Stimulated activated CD8-positive, alpha-beta memory T cell treated with anti-CD3 and anti-CD28 coated beads, Interleukin-4, amount 100 ng/mL, for 4 hours (primary cell): ENCODE data around the gene SCN1B.
A peak's percentile ranks its signal among the peaks of the same experiment; 100 is the strongest.
"Not testable (repeated sequence)": the region's sequence is repeated elsewhere in the genome, so short reads cannot be mapped to it uniquely, and the experiment has no call there.

Experiments used
- DNase-seq, 2 donors: peaks; one replicate each; pipeline ENCODE4 v3.0.0-alpha.2; 2020; ENCODE audit warnings: low read depth in 2 of 2, low spot score in 1 of 2

Gene SCN1B

GRCh38 chr19:35030257-35031071, at the start of gene SCN1B:
TSS of gene SCN1B (plus strand) at chr19:35030470. CDS start at chr19:35030821, 351 bp downstream.
- peak; percentile 30 to 37 for DNase-seq

DNA sequence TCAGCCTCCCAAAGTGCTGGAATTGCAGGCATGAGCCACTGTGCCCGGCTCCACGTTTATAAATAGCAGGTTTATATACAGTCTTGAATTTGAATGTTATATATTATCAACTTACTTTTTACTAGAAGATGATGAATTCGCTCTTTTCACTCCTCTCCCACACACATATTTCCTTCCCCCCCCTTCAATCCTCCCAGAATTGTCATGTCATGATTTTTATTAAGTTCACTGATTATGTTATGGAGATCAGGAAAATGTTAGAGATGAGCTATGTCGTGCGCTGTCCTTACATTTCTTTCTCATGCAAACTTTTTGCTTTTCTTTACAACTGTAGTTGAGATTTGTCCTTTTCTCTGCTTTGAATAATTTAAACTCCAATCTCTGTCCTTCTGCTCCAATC, 48.0 kb upstream of the SCN1B start:
- no peak for DNase-seq

- DNase-seq = no peak
Measured at GRCh38 chr19:34983786-34984185, 46.5 kb upstream of the SCN1B start.

- DNase-seq = no peak
Measured at GRCh38 chr19:34984287-34984686, 46.0 kb upstream of the SCN1B start.

- no peak for DNase-seq
Measured at GRCh38 chr19:34985249-34986022, 44.8 kb upstream of the SCN1B start.

- no peak for DNase-seq
Measured at GRCh38 chr19:34988119-34988518, 42.2 kb upstream of the SCN1B start.

- no peak for DNase-seq
Measured at GRCh38 chr19:34989298-34989697, 41.0 kb upstream of the SCN1B start.

GRCh38 chr19:34990578-34991192, 39.6 kb upstream of the SCN1B start:
- DNase-seq = no peak

GRCh38 chr19:34991542-34992333, 38.5 kb upstream of the SCN1B start:
- no peak for DNase-seq

DNA sequence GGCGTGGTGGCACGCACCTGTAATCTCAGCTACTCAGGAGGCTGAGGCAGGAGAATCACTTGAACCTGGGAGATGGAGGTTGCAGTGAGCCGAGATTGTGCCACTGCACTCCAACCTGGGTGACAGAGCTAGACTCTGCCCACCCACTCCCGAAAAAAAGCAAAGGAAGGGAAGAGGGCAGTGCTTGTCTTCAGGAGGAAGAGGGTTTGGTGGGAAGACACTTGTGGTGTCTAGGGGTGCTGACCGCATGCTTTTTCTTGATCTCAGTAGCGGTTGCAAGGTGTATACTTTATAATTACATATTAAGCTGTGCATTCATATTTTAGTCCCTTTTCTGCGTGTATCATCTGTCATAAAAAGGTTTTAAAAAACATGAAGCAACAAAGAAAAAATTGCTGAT, 37.7 kb upstream of the SCN1B start:
- not testable (repeated sequence) for DNase-seq

- DNase-seq = no peak
Measured at GRCh38 chr19:34994286-34994642, 36.0 kb upstream of the SCN1B start.

- no peak for DNase-seq
Measured at GRCh38 chr19:34994643-34995541, 35.4 kb upstream of the SCN1B start.

DNA sequence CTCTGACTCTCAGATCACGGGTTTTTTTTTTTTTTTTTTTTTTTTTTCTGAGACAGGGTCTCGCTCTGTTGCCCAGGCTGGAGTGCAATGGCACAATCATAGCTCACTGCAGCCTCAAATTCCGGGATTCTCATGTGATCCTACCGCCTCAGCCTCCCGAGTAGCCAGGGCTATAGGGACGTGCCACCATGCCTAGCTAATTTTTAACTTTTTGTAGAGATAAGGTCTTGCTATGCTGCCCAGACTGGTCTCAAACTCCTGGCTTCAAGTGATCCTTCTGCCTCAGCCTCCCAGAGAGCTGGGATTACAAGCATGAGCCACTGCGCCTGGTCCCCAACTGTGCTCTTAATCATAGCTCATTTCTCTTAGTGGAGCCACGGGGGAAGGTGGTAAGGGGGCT, 34.7 kb upstream of the SCN1B start:
- DNase-seq = no peak

- no peak for DNase-seq
Measured at GRCh38 chr19:34997071-34997617, 33.1 kb upstream of the SCN1B start.

- not testable (repeated sequence) for DNase-seq
Measured at GRCh38 chr19:34998224-34998623, 32.0 kb upstream of the SCN1B start.

- DNase-seq = no peak
Measured at GRCh38 chr19:34998777-34999497, 31.3 kb upstream of the SCN1B start.

DNA sequence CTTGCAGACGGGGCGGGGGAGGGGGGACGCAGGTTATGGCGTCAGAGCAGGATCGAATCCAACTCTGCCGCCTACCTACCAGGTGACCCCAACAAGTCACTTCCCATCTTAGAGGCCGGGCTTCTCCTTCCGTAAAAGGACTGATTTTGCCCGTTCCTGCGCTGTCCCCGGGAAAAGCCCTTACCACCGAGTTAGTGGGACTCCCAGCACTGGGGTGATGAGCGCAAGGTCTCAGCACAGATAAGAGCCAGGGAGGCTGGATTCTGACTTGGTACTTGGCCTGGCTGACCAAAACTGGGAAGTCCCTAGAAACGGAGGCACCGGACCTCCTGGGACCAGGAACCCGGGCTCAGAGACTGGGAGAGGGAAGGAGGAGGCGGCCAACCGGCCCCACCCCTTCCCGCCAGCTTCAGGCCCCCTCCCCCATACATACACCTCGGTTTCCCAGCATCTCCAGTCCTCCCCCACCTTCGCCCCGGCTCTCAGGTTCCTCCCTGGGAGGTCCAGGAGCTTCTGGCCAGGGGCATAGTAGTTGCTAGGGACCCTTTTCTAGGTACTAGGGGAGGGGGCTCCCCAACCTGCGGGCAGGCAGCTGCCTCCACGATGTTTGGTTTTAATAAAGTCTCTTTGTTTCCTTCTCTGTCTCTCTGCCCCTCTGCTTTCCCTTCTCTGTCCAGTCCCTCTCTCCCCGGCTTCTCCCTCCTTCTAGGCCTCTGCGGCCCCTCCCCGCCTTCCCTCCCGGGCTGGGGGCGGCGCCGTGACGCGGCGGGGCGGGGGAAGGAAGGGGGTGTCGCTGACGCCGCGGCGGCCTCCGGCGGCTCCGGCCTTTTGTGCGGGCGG, 30.6 kb upstream of the SCN1B start, which contains the start of gene GRAMD1A:
Gene GRAMD1A, plus strand, starts transcription at position 826 of the 840 bp plus-strand sequence. CDS start 156 bp downstream, outside the sequence.
- DNase-seq = peak; percentile 40 to 41

- no peak for DNase-seq
Measured at GRCh38 chr19:35000338-35000646, 30.0 kb upstream of the SCN1B start.
